H9 (cell line): ENCODE data around the gene ITPKB. TPM values are rescaled to one million over a fixed set of nuclear protein-coding genes. Genes with fewer than 3 reads are reported as not detected.

Source experiments
- DNase-seq: peaks from one replicate; pipeline ENCODE4 v3.0.0-alpha.2; 2017
- H2AFZ ChIP-seq: one replicate; pipeline ENCODE4 v1.6.1; 2013; ENCODE audit warnings: mild to moderate bottlenecking, low read length, control low read depth, moderate library complexity
- H2AK5ac ChIP-seq: 2 replicates; pipeline ENCODE4 v1.6.1; 2013; ENCODE audit warnings: low read length, control low read depth, mixed read lengths; ENCODE audit not compliant: insufficient read length
- H2BK120ac ChIP-seq: one replicate; pipeline ENCODE4 v1.6.1; 2013; ENCODE audit warnings: low read depth, mild to moderate bottlenecking, low read length, control low read depth, inconsistent platforms; ENCODE audit not compliant: poor library complexity, severe bottlenecking
- H2BK12ac ChIP-seq: 2 replicates; pipeline ENCODE4 v1.6.1; 2013; ENCODE audit warnings: low read length, control low read depth, mixed read lengths, low read depth; ENCODE audit not compliant: insufficient read length
- H2BK15ac ChIP-seq: 2 replicates; pipeline ENCODE4 v1.6.1; 2013; ENCODE audit warnings: low read depth, low read length, control low read depth
- H2BK20ac ChIP-seq: one replicate; pipeline ENCODE4 v1.6.1; 2013; ENCODE audit warnings: low read depth, mild to moderate bottlenecking, low read length, control low read depth, inconsistent platforms; ENCODE audit not compliant: poor library complexity, severe bottlenecking
- H2BK5ac ChIP-seq: 2 replicates; pipeline ENCODE4 v1.6.1; 2013; ENCODE audit warnings: low read length, control low read depth, mixed read lengths; ENCODE audit not compliant: insufficient read length
- H3K14ac ChIP-seq: 2 replicates; pipeline ENCODE4 v1.6.1; 2013; ENCODE audit warnings: low read length, control low read depth; ENCODE audit not compliant: insufficient read depth
- H3K18ac ChIP-seq: 2 replicates; pipeline ENCODE4 v1.6.1; 2013; ENCODE audit warnings: low read depth, mild to moderate bottlenecking, mixed read lengths, low read length, control low read depth; ENCODE audit not compliant: insufficient read length
- H3K23ac ChIP-seq: 2 replicates; pipeline ENCODE4 v1.6.1; 2013; ENCODE audit warnings: low read length, control low read depth, mixed read lengths, low read depth; ENCODE audit not compliant: insufficient read length
- H3K23me2 ChIP-seq: 2 replicates; pipeline ENCODE4 v1.6.1; 2013; ENCODE audit warnings: low read depth, mild to moderate bottlenecking, mixed read lengths, low read length, control low read depth; ENCODE audit not compliant: insufficient read length, poor library complexity, severe bottlenecking
- H3K27ac ChIP-seq: 2 replicates; pipeline ENCODE4 v1.5.1; 2013; ENCODE audit warnings: low read length, control low read depth, mixed read lengths, low read depth; ENCODE audit not compliant: insufficient read length
- H3K27me3 ChIP-seq: 2 replicates; pipeline ENCODE4 v1.6.1; 2013; ENCODE audit warnings: low read length, control low read depth, inconsistent platforms; ENCODE audit not compliant: insufficient read depth
- H3K4ac ChIP-seq: 2 replicates; pipeline ENCODE4 v1.6.1; 2013; ENCODE audit warnings: low read depth, mild to moderate bottlenecking, control low read depth, inconsistent platforms, low read length, moderate library complexity
- H3K4me1 ChIP-seq: 2 replicates; pipeline ENCODE4 v1.6.1; 2013; ENCODE audit warnings: low read length, control low read depth, inconsistent platforms; ENCODE audit not compliant: insufficient read depth
- H3K4me2 ChIP-seq: 2 replicates; pipeline ENCODE4 v1.6.1; 2013; ENCODE audit warnings: low read length, control low read depth, mixed read lengths; ENCODE audit not compliant: insufficient read length, insufficient read depth
- H3K56ac ChIP-seq: 2 replicates; pipeline ENCODE4 v1.6.1; 2013; ENCODE audit warnings: low read depth, mild to moderate bottlenecking, mixed read lengths, low read length, control low read depth; ENCODE audit not compliant: insufficient read length
- H3K79me1 ChIP-seq: 2 replicates; pipeline ENCODE4 v1.6.1; 2013; ENCODE audit warnings: low read depth, mild to moderate bottlenecking, moderate library complexity, low read length, control low read depth, inconsistent platforms; ENCODE audit not compliant: insufficient read depth, poor library complexity, severe bottlenecking
- H3K79me2 ChIP-seq: 2 replicates; pipeline ENCODE4 v1.6.1; 2013; ENCODE audit warnings: low read length, control low read depth, inconsistent platforms; ENCODE audit not compliant: insufficient read depth
- H3K9ac ChIP-seq: 2 replicates; pipeline ENCODE4 v1.6.1; 2013; ENCODE audit warnings: low read length, control low read depth, mixed read lengths; ENCODE audit not compliant: insufficient read length; ENCODE audit errors: extremely low read depth
- H3K9me3 ChIP-seq: one replicate; pipeline ENCODE4 v1.6.1; 2013; ENCODE audit warnings: low read depth, low read length, inconsistent platforms; ENCODE audit not compliant: control insufficient read depth
- H3T11ph ChIP-seq: one replicate; pipeline ENCODE4 v1.6.1; 2013; ENCODE audit warnings: mild to moderate bottlenecking, low read length, control low read depth, inconsistent platforms
- H4K20me1 ChIP-seq: one replicate; pipeline ENCODE4 v1.6.1; 2013; ENCODE audit not compliant: control insufficient read depth, insufficient read length, insufficient read depth
- H4K5ac ChIP-seq: 2 replicates; pipeline ENCODE4 v1.6.1; 2013; ENCODE audit warnings: low read depth, mild to moderate bottlenecking, mixed read lengths, low read length, control low read depth; ENCODE audit not compliant: insufficient read length
- H4K8ac ChIP-seq: replicated peaks from 2 replicates; pipeline ENCODE4 v1.6.1; 2013; ENCODE audit warnings: low read length, control low read depth, mixed read lengths, low read depth; ENCODE audit not compliant: insufficient read length
- H4K91ac ChIP-seq: 2 replicates; pipeline ENCODE4 v1.6.1; 2013; ENCODE audit warnings: low read depth, mild to moderate bottlenecking, moderate library complexity, mixed read lengths, low read length, control low read depth; ENCODE audit not compliant: insufficient read length
- H3K27ac Mint-ChIP-seq, 3 experiments: 2 replicates in 2 of 3; 3 replicates in 1 of 3; pipeline ENCODE4 v1.8.0; 2020 to 2021; ENCODE audit warnings: mixed read lengths in 3 of 3, mild to moderate bottlenecking in 1 of 3, moderate library complexity in 1 of 3
- H3K27me3 Mint-ChIP-seq: 2 replicates; pipeline ENCODE4 v1.8.0; 2021; ENCODE audit warnings: low read depth, mild to moderate bottlenecking, moderate library complexity, mixed read lengths
- H3K36me3 Mint-ChIP-seq, 3 experiments: 2 replicates in 2 of 3; 3 replicates in 1 of 3; pipeline ENCODE4 v1.8.0; 2020 to 2021; ENCODE audit warnings: low read depth in 3 of 3, mixed read lengths in 3 of 3; ENCODE audit not compliant: insufficient read depth in 1 of 3
- H3K4me1 Mint-ChIP-seq, 2 experiments: 2 replicates each; pipeline ENCODE4 v1.8.0; 2020; ENCODE audit warnings: mixed read lengths in 2 of 2
- H3K4me3 Mint-ChIP-seq, 2 experiments: 2 replicates in 1 of 2; 3 replicates in 1 of 2; pipeline ENCODE4 v1.8.0; 2020 to 2021; ENCODE audit warnings: mild to moderate bottlenecking in 2 of 2, mixed read lengths in 2 of 2, moderate library complexity in 1 of 2
- H3K9me3 Mint-ChIP-seq, 2 experiments: 2 replicates in 1 of 2; 3 replicates in 1 of 2; pipeline ENCODE4 v1.8.0; 2020; ENCODE audit warnings: mild to moderate bottlenecking in 2 of 2, mixed read lengths in 2 of 2, moderate library complexity in 1 of 2
- WGBS: extraction: QIAGEN DNeasy Blood & Tissue Kit; methylation state at CpG from one replicate; pipeline ENCODE4 v1.1.7; 2013; ENCODE audit warnings: missing lambda C conversion rate, low lambda C conversion rate, mixed read lengths; ENCODE audit not compliant: insufficient read length; ENCODE audit errors: extremely low coverage; 5-methylcytosine and 5-hydroxymethylcytosine counted together
- total RNA-seq: library from RNA; stranded (reverse); gene quantifications from 2 replicates; pipeline ENCODE4 v1.2.1, GENCODE V29; 2021
- TF ChIP-seq, protein P1 (sequence below): fragments of 200-600 bp; sonication (generic); conservative IDR thresholded peaks from 3 replicates; pipeline ENCODE4 v1.8.0; 2021; ENCODE audit warnings: antibody characterized with exemption, mild to moderate bottlenecking

ITPKB gene
- total RNA-seq, 1 experiment from 2014 or later = 3.8 TPM

DNA sequence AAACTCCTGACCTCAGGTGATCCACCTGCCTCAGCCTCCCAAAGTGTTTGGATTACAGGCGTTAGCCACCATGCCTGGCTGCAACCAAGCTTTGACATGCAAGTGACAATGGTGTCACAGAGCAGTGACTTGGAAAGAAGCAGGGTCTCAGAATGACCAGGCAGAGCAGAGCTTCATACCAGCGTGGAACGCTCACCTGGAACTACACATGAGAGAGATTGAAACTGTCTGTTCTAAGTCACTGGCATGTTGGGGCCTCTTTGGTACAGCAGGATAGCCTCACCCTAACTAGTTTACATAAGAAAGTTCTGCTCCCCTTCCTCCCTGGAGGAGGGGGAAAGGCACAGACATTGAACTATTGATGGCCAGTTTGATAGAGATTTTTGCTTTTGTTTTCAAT, 47.5 kb upstream of the ITPKB start:
- Histone ChIP-seq H3K23me2 (no peaks in the 10 kb centered on the region), H3K4me1 (no peaks in the 10 kb centered on the region), H3K23ac (no peak overlapping the region), H2AFZ (no peak overlapping the region), H3K79me1 (no peaks in the 10 kb centered on the region), H3K27ac (no peak overlapping the region), H3K9ac (no peak overlapping the region), H2BK15ac (no peak overlapping the region), H4K5ac (no peak overlapping the region), H3K18ac (no peak overlapping the region), H3T11ph (no peak overlapping the region), H3K56ac (no peak overlapping the region), H3K4me2 (no peak overlapping the region), H2BK120ac (no peak overlapping the region), H4K20me1 (no peaks in the 10 kb centered on the region), H3K9me3 (no peaks in the 10 kb centered on the region), H3K14ac (no peak overlapping the region), H4K8ac (no peak overlapping the region), H2BK5ac (no peak overlapping the region), H2BK12ac (no peak overlapping the region), H3K4ac (no peak overlapping the region), H3K27me3 (no peaks in the 10 kb centered on the region), H4K91ac (no peak overlapping the region), H2AK5ac (no peak overlapping the region), H3K79me2 (no peaks in the 10 kb centered on the region), H2BK20ac (no peak overlapping the region)
- no peaks in the 10 kb centered on the region for H3K9me3 Mint-ChIP-seq
- WGBS = no CpG with 5 or more reads among the region's 3 CpGs
- no peak overlapping the region for H3K27ac Mint-ChIP-seq
- no peak overlapping the region for H3K4me3 Mint-ChIP-seq
- peaks cover 4 to 8% of the 10 kb centered on the region in 2 experiments; a peak in 3 of 4 replicates for H3K4me1 Mint-ChIP-seq
- no peak for DNase-seq
- TF ChIP-seq, protein P1, sequence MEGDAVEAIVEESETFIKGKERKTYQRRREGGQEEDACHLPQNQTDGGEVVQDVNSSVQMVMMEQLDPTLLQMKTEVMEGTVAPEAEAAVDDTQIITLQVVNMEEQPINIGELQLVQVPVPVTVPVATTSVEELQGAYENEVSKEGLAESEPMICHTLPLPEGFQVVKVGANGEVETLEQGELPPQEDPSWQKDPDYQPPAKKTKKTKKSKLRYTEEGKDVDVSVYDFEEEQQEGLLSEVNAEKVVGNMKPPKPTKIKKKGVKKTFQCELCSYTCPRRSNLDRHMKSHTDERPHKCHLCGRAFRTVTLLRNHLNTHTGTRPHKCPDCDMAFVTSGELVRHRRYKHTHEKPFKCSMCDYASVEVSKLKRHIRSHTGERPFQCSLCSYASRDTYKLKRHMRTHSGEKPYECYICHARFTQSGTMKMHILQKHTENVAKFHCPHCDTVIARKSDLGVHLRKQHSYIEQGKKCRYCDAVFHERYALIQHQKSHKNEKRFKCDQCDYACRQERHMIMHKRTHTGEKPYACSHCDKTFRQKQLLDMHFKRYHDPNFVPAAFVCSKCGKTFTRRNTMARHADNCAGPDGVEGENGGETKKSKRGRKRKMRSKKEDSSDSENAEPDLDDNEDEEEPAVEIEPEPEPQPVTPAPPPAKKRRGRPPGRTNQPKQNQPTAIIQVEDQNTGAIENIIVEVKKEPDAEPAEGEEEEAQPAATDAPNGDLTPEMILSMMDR = no peak
- H3K27me3 Mint-ChIP-seq = peaks cover 2% of the 10 kb centered on the region; the same call in 1 of the 2 replicates
- H3K36me3 Mint-ChIP-seq = no peaks in the 10 kb centered on the region
